GM18861 (cell line): ENCODE measurements around the gene ACAD9.
"Not testable (repeated sequence)": the region's sequence is repeated elsewhere in the genome, so short reads cannot be mapped to it uniquely, and the experiment has no call there.

Source experiments
- ATAC-seq: cut with Tn5 transposase; IDR thresholded peaks from one replicate; pipeline ENCODE4 v1.9.1; 2021; ENCODE audit not compliant: unreplicated experiment

ACAD9 gene

GRCh38 chr3:128879125-128879969 is at the start of gene ACAD9:
Gene ACAD9 (plus strand): TSS chr3:128879620. CDS start chr3:128879692, 72 bp downstream.
- peak; percentile 85 for ATAC-seq

- ATAC-seq: not testable (repeated sequence)
Measured at GRCh38 chr3:128829925-128830625, 49.3 kb upstream of the ACAD9 start.

GRCh38 chr3:128830762-128831161 is 48.7 kb upstream of the ACAD9 start:
- not testable (repeated sequence) for ATAC-seq

GRCh38 chr3:128832979-128833378 is 46.4 kb upstream of the ACAD9 start:
- ATAC-seq: not testable (repeated sequence)

GRCh38 chr3:128835096-128835495 is 44.3 kb upstream of the ACAD9 start:
- no peak for ATAC-seq

- ATAC-seq: no peak
Measured at GRCh38 chr3:128841926-128842920, 37.2 kb upstream of the ACAD9 start.

GRCh38 chr3:128844502-128844901 is 34.9 kb upstream of the ACAD9 start:
- ATAC-seq: no peak

- no peak for ATAC-seq
Measured at GRCh38 chr3:128845119-128845777, 34.2 kb upstream of the ACAD9 start.

- peak; percentile 62 for ATAC-seq
Measured at GRCh38 chr3:128845778-128846485, 33.5 kb upstream of the ACAD9 start.

- ATAC-seq: no peak
Measured at GRCh38 chr3:128846486-128846891, 32.9 kb upstream of the ACAD9 start.

GRCh38 chr3:128847666-128848370 is 31.6 kb upstream of the ACAD9 start:
- no peak for ATAC-seq

- no peak for ATAC-seq
Measured at GRCh38 chr3:128848936-128849335, 30.5 kb upstream of the ACAD9 start.

- no peak for ATAC-seq
Measured at GRCh38 chr3:128849911-128850455, 29.4 kb upstream of the ACAD9 start.

GRCh38 chr3:128850544-128850943 is 28.9 kb upstream of the ACAD9 start:
- ATAC-seq: no peak

- ATAC-seq: no peak
Measured at GRCh38 chr3:128851601-128852000, 27.8 kb upstream of the ACAD9 start.

- no peak for ATAC-seq
Measured at GRCh38 chr3:128853826-128854225, 25.6 kb upstream of the ACAD9 start.

- no peak for ATAC-seq
Measured at GRCh38 chr3:128854475-128854874, 24.9 kb upstream of the ACAD9 start.

GRCh38 chr3:128855569-128855968 is 23.9 kb upstream of the ACAD9 start:
- ATAC-seq: no peak

GRCh38 chr3:128858167-128858566 is 21.3 kb upstream of the ACAD9 start:
- ATAC-seq: no peak
